HG02970 (cell line): Measurements from ENCODE around the gene MANEAL.
A peak's percentile ranks its signal among the peaks of the same experiment; 100 is the strongest.
"Not testable (repeated sequence)": the region's sequence is repeated elsewhere in the genome, so short reads cannot be mapped to it uniquely, and the experiment has no call there.

Experiments
- ATAC-seq: cut with Tn5 transposase; IDR thresholded peaks from one replicate; pipeline ENCODE4 v1.9.1; 2021; ENCODE audit warnings: mild to moderate bottlenecking, moderate library complexity, moderate number of reproducible peaks; ENCODE audit not compliant: unreplicated experiment, low FRiP score

Gene MANEAL, protein sequence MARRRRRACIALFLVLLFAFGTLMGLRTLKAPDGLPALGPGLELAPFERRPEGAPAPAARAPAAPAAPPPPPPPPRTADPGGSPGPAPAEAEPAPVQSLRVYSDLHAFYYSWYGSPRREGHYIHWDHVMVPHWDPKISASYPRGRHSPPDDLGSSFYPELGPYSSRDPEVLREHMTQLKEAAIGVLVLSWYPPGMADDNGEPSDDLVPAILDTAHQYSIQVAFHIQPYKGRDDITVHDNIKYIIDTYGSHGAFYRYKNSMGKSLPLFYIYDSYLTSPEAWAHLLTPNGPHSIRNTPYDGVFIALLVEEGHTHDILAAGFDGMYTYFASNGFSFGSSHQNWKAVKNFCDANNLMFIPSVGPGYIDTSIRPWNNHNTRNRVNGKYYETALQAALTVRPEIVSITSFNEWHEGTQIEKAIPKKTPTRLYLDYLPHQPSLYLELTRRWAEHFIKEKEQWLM

DNA sequence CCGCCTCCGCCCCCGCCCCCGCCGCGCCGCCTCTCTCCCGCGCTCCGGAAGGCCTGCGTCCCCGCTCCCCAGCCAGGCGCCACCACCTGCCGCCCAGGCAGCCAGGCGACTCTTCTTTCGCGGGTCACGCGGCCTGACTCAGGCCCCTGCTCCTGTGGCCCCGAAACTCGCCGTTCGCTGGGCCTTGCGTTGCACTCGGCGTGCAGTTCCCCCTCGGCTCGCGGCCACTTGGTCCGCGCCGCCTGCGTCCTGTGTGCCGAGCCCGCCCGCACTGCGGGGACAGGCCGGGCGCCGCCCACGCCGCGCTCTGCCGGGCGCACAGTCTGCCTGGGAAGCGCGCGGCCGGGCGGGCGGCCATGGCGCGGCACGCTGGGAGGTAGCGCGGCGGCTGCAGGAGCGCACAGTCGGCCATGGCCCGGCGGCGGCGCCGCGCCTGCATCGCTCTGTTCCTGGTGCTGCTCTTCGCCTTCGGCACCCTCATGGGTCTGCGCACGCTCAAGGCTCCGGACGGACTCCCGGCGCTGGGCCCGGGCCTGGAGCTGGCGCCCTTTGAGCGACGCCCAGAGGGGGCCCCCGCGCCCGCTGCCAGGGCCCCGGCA lies at the start of gene MANEAL:
Gene MANEAL (plus strand): TSS at position 75 of the 599 bp plus-strand sequence. CDS start 336 bp downstream, at position 411.
- peak; percentile 49 for ATAC-seq

GRCh38 chr1:37746806-37747205 lies 46.8 kb upstream of the MANEAL start:
- no peak for ATAC-seq

DNA sequence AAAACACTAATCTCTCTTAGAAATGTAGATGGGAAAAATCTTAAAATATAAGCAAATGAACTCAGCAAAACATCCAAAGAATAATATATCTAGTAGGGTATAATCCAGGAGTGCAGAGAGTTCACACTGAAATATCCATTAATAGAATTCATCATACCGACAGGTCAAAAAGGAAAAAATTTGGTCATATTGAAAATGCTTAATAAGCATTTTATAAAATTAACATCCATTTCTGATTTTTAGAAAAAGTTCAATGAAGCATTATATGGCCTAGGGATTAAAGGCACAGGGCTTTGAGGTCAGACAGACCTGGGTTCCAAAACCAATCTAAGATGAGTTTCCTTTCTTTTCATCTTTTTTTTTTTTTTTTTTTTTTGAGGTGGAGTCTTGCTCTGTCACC lies 45.1 kb upstream of the MANEAL start:
- ATAC-seq, result no peak

DNA sequence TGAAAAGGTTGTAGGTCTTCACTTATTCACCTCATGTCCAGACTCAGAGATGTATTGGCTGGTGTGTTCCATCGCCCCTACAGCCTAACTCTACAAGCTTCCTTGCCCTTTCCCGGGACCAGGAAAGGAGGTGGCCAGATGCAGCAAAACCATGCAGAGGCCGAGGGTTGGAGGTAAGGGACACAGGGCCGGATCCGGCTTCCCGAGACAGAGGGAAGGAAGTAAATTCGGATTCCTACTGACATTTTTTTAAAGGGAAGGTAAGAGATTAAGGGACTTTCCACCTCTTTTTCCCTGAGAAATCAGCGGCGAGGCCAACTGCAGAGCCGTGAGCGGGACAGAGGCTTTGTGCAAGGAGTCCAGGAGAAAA lies 41.4 kb upstream of the MANEAL start:
- no peak for ATAC-seq

- ATAC-seq, result no peak
Observed at GRCh38 chr1:37752583-37753471, 40.8 kb upstream of the MANEAL start.

DNA sequence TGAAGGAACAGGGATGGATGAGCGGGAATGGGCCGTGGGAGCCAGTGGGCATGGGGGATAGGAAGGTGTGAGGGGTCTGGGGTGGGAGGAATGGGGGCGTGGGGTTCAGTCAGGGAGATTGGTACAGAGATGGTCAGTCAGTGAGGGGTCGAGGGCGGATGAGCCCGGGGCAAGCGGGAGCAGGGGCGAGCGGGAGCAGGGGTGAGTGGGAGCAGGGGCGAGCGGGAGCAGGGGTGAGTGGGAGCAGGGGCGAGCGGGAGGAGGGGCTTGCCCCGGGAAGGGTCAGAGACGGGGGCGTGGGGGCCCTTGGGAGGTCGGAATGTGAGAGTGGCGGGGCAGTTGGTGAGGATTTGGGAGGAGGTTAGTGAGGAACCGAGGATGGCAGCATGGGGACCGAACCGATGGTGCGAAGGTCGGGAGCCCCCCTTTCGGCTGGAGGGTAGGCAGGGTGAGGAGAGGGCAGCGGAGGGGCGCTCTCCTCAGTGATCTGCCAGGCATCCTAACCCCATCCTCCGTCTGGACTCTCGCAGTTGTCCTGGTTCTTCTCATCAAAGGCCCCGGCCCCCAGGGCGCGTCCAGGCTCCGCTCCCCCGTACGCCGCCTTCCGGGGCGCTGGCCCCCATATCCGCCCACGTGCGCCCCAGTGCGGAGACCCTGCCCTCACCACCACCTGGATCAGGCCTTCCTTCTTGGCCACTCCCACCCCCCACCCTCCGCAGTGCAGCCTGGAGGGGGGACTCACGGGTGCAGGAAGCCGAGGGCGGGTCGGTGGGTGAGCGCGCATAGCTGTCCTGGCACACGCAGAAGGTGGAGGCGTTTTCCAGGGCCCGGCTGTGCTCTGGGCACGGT lies 40.0 kb upstream of the MANEAL start:
- no peak for ATAC-seq

- ATAC-seq, result no peak
Observed at GRCh38 chr1:37755290-37755689, 38.4 kb upstream of the MANEAL start.

DNA sequence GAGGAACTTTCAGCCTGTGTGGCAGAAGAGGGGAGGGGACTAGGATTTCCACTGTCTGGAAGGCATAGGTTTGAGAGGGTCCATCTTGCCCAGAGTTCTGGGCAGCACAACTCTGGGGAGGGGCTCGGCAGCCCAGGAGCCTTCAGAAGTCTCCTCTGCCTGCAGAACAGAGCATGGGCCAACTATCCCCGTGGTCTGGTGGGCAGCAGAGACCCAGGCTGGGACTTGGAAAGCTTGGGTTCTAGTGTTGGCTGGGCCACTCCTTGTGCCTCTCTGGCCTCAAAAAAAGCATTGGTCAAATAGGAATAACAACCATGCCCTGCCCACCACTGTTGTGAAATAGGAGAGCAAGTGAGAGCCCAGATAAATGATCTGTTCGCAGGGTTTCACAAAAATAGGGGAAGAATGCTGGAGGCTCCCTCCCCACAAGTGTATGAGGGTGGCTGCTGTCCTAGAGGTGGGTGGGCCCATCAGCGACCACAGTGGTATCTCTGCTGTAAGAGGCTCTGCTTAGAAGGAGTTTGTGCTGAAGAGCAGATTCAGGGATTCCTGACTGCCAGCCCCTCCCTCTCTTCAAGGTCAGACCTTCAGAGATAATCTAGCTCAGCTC lies 37.6 kb upstream of the MANEAL start:
- ATAC-seq, result no peak

- ATAC-seq, result no peak
Observed at GRCh38 chr1:37759451-37759850, 34.2 kb upstream of the MANEAL start.

- ATAC-seq, result no peak
Observed at GRCh38 chr1:37761416-37762095, 32.1 kb upstream of the MANEAL start.

DNA sequence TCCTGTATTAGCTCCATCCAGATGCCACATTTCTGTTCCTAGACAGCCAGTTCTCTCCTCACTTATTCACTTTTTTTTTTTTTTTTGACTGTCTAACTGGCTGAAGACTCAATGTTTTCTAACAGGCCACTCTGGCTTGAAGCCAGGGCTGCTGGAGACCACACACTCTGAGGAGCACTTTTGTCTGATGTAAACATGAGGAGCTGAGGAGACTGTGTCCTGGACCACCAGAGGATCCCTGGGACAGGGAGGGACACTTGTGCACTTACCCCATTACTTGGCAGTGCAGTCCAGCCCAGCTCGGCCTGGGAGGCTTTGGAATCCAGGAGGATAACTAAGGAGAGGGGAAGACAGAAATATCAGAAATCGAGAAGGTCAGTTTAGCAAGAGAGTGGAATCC lies 31.1 kb upstream of the MANEAL start:
- ATAC-seq, result no peak

- ATAC-seq, result no peak
Observed at GRCh38 chr1:37763791-37764413, 29.7 kb upstream of the MANEAL start.

DNA sequence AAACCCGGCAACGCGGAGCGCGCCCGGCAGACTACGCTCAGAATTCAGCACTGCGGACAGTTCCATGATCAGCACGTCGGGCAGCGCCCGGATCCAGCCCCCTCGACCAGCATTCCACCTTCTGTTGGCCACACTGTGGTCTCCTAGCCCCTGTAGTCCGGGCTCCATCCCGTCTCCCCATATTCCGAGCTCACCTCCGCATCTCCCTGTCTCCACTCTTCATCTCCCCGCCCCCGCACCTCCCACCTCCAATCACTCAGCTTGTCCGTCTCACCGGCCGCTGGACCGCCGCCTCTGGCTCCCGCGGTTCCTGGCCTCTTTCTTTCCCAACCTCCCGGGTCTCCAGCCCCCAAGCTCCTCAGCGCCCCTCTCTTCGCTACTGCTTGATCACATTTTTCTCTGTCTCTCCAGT lies 29.2 kb upstream of the MANEAL start:
- ATAC-seq, result no peak

DNA sequence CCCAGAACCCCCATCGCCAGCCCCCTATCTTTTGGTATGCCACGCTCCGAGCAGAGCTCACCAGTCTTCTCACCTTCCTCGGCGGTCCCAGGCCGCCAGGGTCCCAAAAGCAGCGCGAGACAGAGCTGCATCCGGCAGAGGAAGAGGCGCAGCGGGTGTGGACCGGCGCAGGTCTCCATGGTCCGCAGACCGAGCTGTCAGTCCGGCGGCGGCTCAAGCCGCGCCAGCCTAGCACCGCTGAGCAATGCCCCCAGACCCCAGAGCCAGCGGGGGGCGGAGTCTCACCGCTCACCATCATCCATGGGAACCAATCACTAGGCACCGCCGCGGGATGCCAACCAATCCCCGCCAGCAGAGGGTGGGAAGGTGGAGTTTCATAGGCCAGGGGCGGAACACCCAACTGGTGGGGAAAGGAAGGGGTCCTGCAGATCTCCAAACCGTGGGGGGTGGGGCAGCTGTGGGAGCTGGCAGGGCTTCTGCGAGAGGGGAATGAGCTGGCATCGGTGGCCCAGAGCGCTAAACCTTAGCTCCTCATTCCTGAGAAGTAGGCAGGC lies 28.7 kb upstream of the MANEAL start, which contains the start of gene EPHA10:
Gene EPHA10 (minus strand): TSS at position 233 of the 554 bp plus-strand sequence. CDS start 54 bp downstream, at position 179.
- ATAC-seq, result no peak

DNA sequence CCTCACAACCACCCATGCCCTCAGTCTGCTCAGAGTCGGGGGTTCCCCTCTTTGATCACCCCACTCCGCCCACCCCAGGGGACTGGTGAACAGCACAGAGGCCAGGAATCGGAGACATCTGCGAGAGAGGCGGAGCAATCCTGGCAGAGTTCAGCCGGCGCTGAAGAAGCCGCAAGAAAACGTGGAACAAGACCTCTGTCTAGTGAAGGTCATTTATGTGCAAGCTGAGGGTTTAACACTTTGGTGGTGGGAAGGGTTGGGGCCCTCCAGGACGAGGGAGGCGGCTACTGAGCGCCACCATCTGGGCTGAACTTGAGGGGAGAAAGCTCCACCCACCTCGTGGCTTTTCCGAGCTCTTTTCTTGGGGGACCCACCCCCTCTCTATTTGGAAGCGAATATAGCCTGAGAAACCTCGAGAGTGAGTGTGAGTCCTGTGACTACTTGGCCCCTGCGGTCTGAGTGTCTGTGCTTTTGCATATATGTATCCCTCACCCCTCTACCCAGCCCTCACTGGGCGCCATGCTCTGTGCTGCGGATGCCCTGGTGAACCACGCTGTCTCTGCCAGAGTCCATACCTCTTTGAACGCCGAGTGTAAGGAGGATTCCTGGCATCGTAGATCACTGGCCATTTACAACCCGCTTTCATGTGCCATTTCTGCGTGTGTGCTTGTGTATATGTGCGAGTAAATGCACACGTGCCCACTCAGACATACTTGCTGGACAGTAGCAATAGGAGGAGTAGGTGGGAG lies 27.6 kb upstream of the MANEAL start:
- no peak for ATAC-seq

DNA sequence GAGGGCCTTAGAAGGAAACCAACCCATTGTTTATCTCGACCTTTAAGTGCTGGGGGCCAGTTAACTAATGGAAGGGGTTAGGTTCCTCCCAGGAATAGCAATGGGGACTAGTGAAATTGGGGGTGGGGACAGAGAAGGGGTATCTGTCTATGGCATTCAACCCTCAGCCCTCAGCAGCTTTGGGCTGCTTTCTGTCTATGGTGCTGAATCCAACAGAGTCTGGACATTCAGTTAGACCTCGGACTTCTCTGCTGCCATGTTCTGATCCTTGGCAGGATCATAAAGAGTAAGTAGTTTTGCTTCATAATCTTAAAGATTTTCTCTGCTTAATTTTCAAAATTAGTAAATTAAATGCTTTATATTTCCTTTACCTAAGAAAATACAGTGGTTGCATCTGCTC lies 26.2 kb upstream of the MANEAL start:
- no peak for ATAC-seq

GRCh38 chr1:37771440-37771839 lies 22.2 kb upstream of the MANEAL start:
- ATAC-seq, result not testable (repeated sequence)
